ENCODE results near the gene TCF7L2.
A peak's percentile ranks its signal among the peaks of the same experiment; 100 is the strongest.

Gene TCF7L2

GRCh38 chr10:113148901-113149300 lies 198.9 kb downstream of the TCF7L2 start:
- ATAC-seq (no peak), DNase-seq (no peak)

GRCh38 chr10:113149626-113150025 lies 199.6 kb downstream of the TCF7L2 start:
- DNase-seq (no peak), ATAC-seq (no peak)

GRCh38 chr10:113151190-113151666 lies 201.2 kb downstream of the TCF7L2 start:
- DNase-seq (no peak), ATAC-seq (no peak)

GRCh38 chr10:113153493-113154102 lies 203.6 kb downstream of the TCF7L2 start:
- no peak for DNase-seq
- no peak for ATAC-seq

GRCh38 chr10:113157441-113157840 lies 207.4 kb downstream of the TCF7L2 start:
- ATAC-seq = no peak
- DNase-seq = no peak

GRCh38 chr10:113158183-113158582 lies 208.1 kb downstream of the TCF7L2 start:
- DNase-seq (no peak), ATAC-seq (no peak)

GRCh38 chr10:113159563-113159962 lies 209.5 kb downstream of the TCF7L2 start:
- DNase-seq = no peak
- no peak for ATAC-seq

GRCh38 chr10:113160641-113161040 lies 210.6 kb downstream of the TCF7L2 start:
- no peak for ATAC-seq
- DNase-seq = no peak

GRCh38 chr10:113161066-113161465 lies 211.0 kb downstream of the TCF7L2 start:
- no peak for DNase-seq
- no peak for ATAC-seq

GRCh38 chr10:113162960-113163359 lies 212.9 kb downstream of the TCF7L2 start:
- no peak for ATAC-seq
- DNase-seq = no peak

- no peak for ATAC-seq
- DNase-seq = no peak
Measured at GRCh38 chr10:113165673-113166072, 215.6 kb downstream of the TCF7L2 start.

- DNase-seq (no peak), ATAC-seq (no peak)
Measured at GRCh38 chr10:113167702-113168101, 217.7 kb downstream of the TCF7L2 start.

GRCh38 chr10:113168584-113168983 lies 218.5 kb downstream of the TCF7L2 start:
- DNase-seq = no peak
- ATAC-seq = no peak

- no peak for DNase-seq
- no peak for ATAC-seq
Measured at GRCh38 chr10:113169111-113169510, 219.1 kb downstream of the TCF7L2 start.

- ATAC-seq (peak; percentile 68), DNase-seq (peak; percentile 16)
Measured at GRCh38 chr10:113169853-113170460, 219.9 kb downstream of the TCF7L2 start.

GRCh38 chr10:113171662-113172061 lies 221.6 kb downstream of the TCF7L2 start:
- no peak for ATAC-seq
- no peak for DNase-seq

- ATAC-seq (no peak), DNase-seq (no peak)
Measured at GRCh38 chr10:113175176-113175575, 225.1 kb downstream of the TCF7L2 start.

- ATAC-seq (no peak), DNase-seq (no peak)
Measured at GRCh38 chr10:113175756-113176651, 226.0 kb downstream of the TCF7L2 start.

- no peak for ATAC-seq
- DNase-seq = no peak
Measured at GRCh38 chr10:113176652-113177155, 226.7 kb downstream of the TCF7L2 start.

GRCh38 chr10:113177156-113177935 lies 227.3 kb downstream of the TCF7L2 start:
- ATAC-seq (no peak), DNase-seq (no peak)

GRCh38 chr10:113177936-113178335 lies 227.9 kb downstream of the TCF7L2 start:
- ATAC-seq (no peak), DNase-seq (no peak)

GRCh38 chr10:113178771-113179170 lies 228.7 kb downstream of the TCF7L2 start:
- DNase-seq (no peak), ATAC-seq (no peak)

Measured in stimulated activated naive CD8-positive, alpha-beta T cell treated with anti-CD3 and anti-CD28 coated beads, Interleukin-15, Interleukin-2, amounts not matched to agents 100 U/mL and 50 U/mL, for 24 hours (primary cell).